Suprapubic skin (tissue), 4 donors: Measurements from ENCODE around the gene RHOV. TPM values are rescaled to one million over a fixed set of nuclear protein-coding genes. Genes with fewer than 3 reads are reported as not detected.

ENCODE experiments used
- DNase-seq, 2 donors: peaks; one replicate each; pipeline ENCODE4 v3.0.0-alpha.2; 2019; ENCODE audit warnings: low spot score in 2 of 2
- H3K27ac ChIP-seq: fragments of 200-600 bp; sonication (generic); one replicate; pipeline ENCODE4 v1.5.1; 2019
- H3K27me3 ChIP-seq: fragments of 200-600 bp; sonication (generic); one replicate; pipeline ENCODE4 v1.5.1; 2019
- H3K36me3 ChIP-seq: fragments of 200-600 bp; sonication (generic); one replicate; pipeline ENCODE4 v1.5.1; 2019
- H3K4me1 ChIP-seq: fragments of 200-600 bp; sonication (generic); one replicate; pipeline ENCODE4 v1.5.1; 2019
- H3K4me3 ChIP-seq: fragments of 200-600 bp; sonication (generic); one replicate; pipeline ENCODE4 v1.5.1; 2019; ENCODE audit warnings: mild to moderate bottlenecking
- H3K9me3 ChIP-seq: fragments of 200-600 bp; sonication (generic); one replicate; pipeline ENCODE4 v1.5.1; 2019
- CTCF ChIP-seq, 2 donors: fragments of 200-600 bp in 1 of 2; fragments of 450-650 bp in 1 of 2; sonication (generic) in 1 of 2; IDR thresholded peaks; one replicate each; pipeline ENCODE4 v1.5.1; 2016 to 2019; ENCODE audit warnings: antibody characterized with exemption in 2 of 2, mild to moderate bottlenecking in 1 of 2, moderate library complexity in 1 of 2
- EP300 ChIP-seq: sonication (generic); formaldehyde crosslinking; IDR thresholded peaks from one replicate; pipeline ENCODE4 v1.6.1; 2017; ENCODE audit warnings: antibody characterized with exemption
- POLR2A ChIP-seq, 2 donors: fragments of 450-650 bp; IDR thresholded peaks; one replicate each; pipeline ENCODE4 v1.6.1; 2017; ENCODE audit warnings: antibody characterized with exemption in 2 of 2, mild to moderate bottlenecking in 2 of 2, moderate library complexity in 2 of 2
- POLR2AphosphoS5 ChIP-seq, 3 donors: sonication (generic); formaldehyde crosslinking; IDR thresholded peaks; one replicate each; pipeline ENCODE4 v1.6.1; 2017; ENCODE audit warnings: antibody characterized with exemption in 3 of 3
- WGBS: methylation state at CpG from one replicate; pipeline ENCODE4 v1.1.5; 2018; 5-methylcytosine and 5-hydroxymethylcytosine counted together
- total RNA-seq, 4 donors: library from RNA; depleted of rRNA; stranded (reverse); fragments of >200 nt; gene quantifications; one replicate each; pipeline ENCODE4 v1.1.0, GENCODE V29; 2016

Gene RHOV
- total RNA-seq, 4 donors from 2014 or later = 46.9 to 96.3 (median 79.7) TPM

GRCh38 chr15:40830884-40831283, 43.1 kb downstream of the RHOV start:
- H3K27me3 ChIP-seq = no peaks in the 10 kb centered on the region
- H3K4me1 ChIP-seq = no peaks in the 10 kb centered on the region
- TF ChIP-seq POLR2AphosphoS5 (IDR thresholded peaks at IDR 0.05) (no peak), CTCF (IDR thresholded peaks at IDR 0.05) (no peak), EP300 (no peak), POLR2A (IDR thresholded peaks at IDR 0.05) (no peak)
- H3K4me3 ChIP-seq = no peak overlapping the region
- no peaks in the 10 kb centered on the region for H3K36me3 ChIP-seq
- H3K27ac ChIP-seq = no peak overlapping the region
- no peaks in the 10 kb centered on the region for H3K9me3 ChIP-seq
- DNase-seq = no peak
- 80% methylated on average over 2 of the region's 2 CpGs for WGBS

DNA sequence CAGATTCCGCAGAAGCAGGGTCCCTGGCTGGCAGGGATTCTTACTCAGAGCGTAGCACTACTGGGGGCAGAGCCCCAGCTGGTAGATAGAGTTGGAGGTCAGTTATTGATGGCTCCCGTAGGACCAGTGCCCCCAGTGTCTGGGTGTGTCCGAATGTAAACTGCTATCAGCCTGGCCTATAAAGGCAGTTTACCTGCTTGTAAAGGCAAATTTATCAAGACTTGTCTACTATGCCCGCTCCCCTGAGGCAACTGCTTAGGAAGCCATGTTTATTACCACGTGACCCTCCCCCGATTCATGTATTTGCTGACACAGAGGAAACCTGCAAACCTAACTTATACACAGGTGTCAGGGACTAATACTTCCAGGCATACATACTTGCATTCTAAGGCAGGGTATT, 44.9 kb downstream of the RHOV start:
- 68% methylated on average over 5 of the region's 7 CpGs for WGBS
- TF ChIP-seq POLR2AphosphoS5 (IDR thresholded peaks at IDR 0.05) (no peak), CTCF (IDR thresholded peaks at IDR 0.05) (no peak)
- no peak for DNase-seq

GRCh38 chr15:40828447-40829036, 45.5 kb downstream of the RHOV start, which contains the start of gene PPP1R14D:
TSS of gene PPP1R14D (minus strand) at chr15:40828708. CDS start at chr15:40828641, 67 bp downstream.
- H3K27ac ChIP-seq = no peak within 1 kb of the TSS
- no peaks in the 10 kb centered on the region for H3K36me3 ChIP-seq
- no peaks in the 10 kb centered on the region for H3K27me3 ChIP-seq
- TF ChIP-seq POLR2AphosphoS5 (IDR thresholded peaks at IDR 0.05) = no peak
- TF ChIP-seq POLR2A (IDR thresholded peaks at IDR 0.05) = no peak
- no peak for TF ChIP-seq EP300
- TF ChIP-seq CTCF (IDR thresholded peaks at IDR 0.05) = no peak
- WGBS = 96% methylated on average over 5 of the region's 6 CpGs
- H3K4me3 ChIP-seq = no peak within 1 kb of the TSS
- H3K9me3 ChIP-seq = no peaks in the 10 kb centered on the region
- no peaks in the 10 kb centered on the region for H3K4me1 ChIP-seq
- no peak for DNase-seq

More for the DNA sequence above, 44.9 kb downstream of the RHOV start:
- Histone ChIP-seq H3K27ac (no peak overlapping the region), H3K36me3 (no peaks in the 10 kb centered on the region), H3K4me1 (no peaks in the 10 kb centered on the region), H3K27me3 (no peaks in the 10 kb centered on the region), H3K4me3 (no peak overlapping the region), H3K9me3 (no peaks in the 10 kb centered on the region)

DNA sequence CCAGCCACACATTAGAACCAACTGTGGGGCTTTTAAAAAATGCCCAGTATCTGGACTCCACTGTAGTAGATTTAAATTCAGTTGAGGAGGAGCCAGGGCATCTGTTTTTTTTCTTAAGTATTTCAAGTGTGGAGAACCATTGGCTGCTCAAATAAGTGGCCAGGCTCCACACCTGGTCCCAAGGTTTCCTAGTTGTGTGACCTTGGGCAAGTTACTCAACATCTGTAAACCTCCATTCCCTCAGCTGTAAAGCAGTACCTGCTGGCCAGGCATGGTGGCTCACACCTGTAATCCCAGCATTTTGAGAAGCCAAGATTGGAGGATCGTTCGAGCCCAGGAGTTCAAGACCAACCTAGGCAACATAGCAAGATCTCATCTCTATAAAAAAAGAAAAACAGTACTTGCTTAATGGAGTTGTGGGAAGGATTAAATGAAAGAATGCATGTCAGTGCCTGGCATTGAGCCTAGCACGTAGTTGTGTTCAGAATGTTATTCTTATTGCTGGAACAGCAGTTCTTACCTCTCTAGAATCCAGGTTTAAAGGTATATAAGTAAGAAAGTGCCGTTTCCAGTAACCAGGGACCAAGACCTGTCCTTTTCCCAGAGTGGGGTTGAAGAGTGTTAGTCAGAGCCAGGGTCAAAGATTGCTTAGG, 47.5 kb downstream of the RHOV start:
- Histone ChIP-seq H3K4me3 (no peak overlapping the region), H3K27ac (no peak overlapping the region), H3K27me3 (no peaks in the 10 kb centered on the region), H3K36me3 (no peaks in the 10 kb centered on the region), H3K9me3 (no peaks in the 10 kb centered on the region), H3K4me1 (no peaks in the 10 kb centered on the region)
- 59% methylated on average over 4 of the region's 4 CpGs for WGBS
- no peak for TF ChIP-seq POLR2AphosphoS5 (IDR thresholded peaks at IDR 0.05)
- no peak for TF ChIP-seq CTCF (IDR thresholded peaks at IDR 0.05)
- TF ChIP-seq POLR2A (IDR thresholded peaks at IDR 0.05) = no peak
- no peak for TF ChIP-seq EP300
- DNase-seq = no peak

- WGBS = 77% methylated on average over 5 of the region's 5 CpGs
- no peak overlapping the region for H3K4me3 ChIP-seq
- H3K4me1 ChIP-seq = no peaks in the 10 kb centered on the region
- DNase-seq = no peak
- H3K27me3 ChIP-seq = no peaks in the 10 kb centered on the region
- no peaks in the 10 kb centered on the region for H3K36me3 ChIP-seq
- H3K27ac ChIP-seq = no peak overlapping the region
- TF ChIP-seq POLR2AphosphoS5 (IDR thresholded peaks at IDR 0.05) = no peak
- no peak for TF ChIP-seq CTCF (IDR thresholded peaks at IDR 0.05)
- no peak for TF ChIP-seq EP300
- TF ChIP-seq POLR2A (IDR thresholded peaks at IDR 0.05) = no peak
- H3K9me3 ChIP-seq = no peaks in the 10 kb centered on the region
Measured at GRCh38 chr15:40825661-40826422, 48.2 kb downstream of the RHOV start.
